Hepatocyte (in vitro differentiated cells): ENCODE data around the gene OPCML. TPM values are rescaled to one million over a fixed set of nuclear protein-coding genes. Genes with fewer than 3 reads are reported as not detected.

ENCODE experiments used
- DNase-seq: peaks from one replicate; pipeline ENCODE4 v3.0.0-alpha.2; 2016; ENCODE audit warnings: low spot score
- H2AFZ ChIP-seq: fragments of 200-600 bp; sonication (generic); 2 replicates; pipeline ENCODE4 v1.6.0; 2016; ENCODE audit warnings: antibody characterized with exemption, mild to moderate bottlenecking
- H3K27ac ChIP-seq: fragments of 200-600 bp; sonication (generic); 2 replicates; pipeline ENCODE4 v1.5.1; 2016; ENCODE audit warnings: mild to moderate bottlenecking
- H3K27me3 ChIP-seq: fragments of 200-600 bp; sonication (generic); 2 replicates; pipeline ENCODE4 v1.6.1; 2016
- H3K36me3 ChIP-seq: fragments of 200-600 bp; sonication (generic); replicated peaks from 2 replicates; pipeline ENCODE4 v1.5.1; 2016; ENCODE audit warnings: low read depth; ENCODE audit not compliant: insufficient read depth
- H3K4me1 ChIP-seq: fragments of 200-600 bp; sonication (generic); 2 replicates; pipeline ENCODE4 v1.5.1; 2016; ENCODE audit warnings: mild to moderate bottlenecking, moderate library complexity; ENCODE audit not compliant: insufficient read depth
- H3K4me2 ChIP-seq: fragments of 200-600 bp; sonication (generic); 2 replicates; pipeline ENCODE4 v1.6.0; 2016
- H3K4me3 ChIP-seq: fragments of 200-600 bp; sonication (generic); 2 replicates; pipeline ENCODE4 v1.5.1; 2016; ENCODE audit warnings: mild to moderate bottlenecking
- H3K79me2 ChIP-seq: fragments of 200-600 bp; sonication (generic); 2 replicates; pipeline ENCODE4 v1.6.0; 2017; ENCODE audit warnings: mild to moderate bottlenecking
- H3K9me2 ChIP-seq: fragments of 200-600 bp; sonication (generic); replicated peaks from 2 replicates; pipeline ENCODE4 v1.6.0; 2017; ENCODE audit warnings: mild to moderate bottlenecking; ENCODE audit not compliant: insufficient read depth
- H3K9me3 ChIP-seq: fragments of 200-600 bp; sonication (generic); 2 replicates; pipeline ENCODE4 v1.5.1; 2016; ENCODE audit warnings: low read depth, mild to moderate bottlenecking
- H4K20me1 ChIP-seq: fragments of 200-600 bp; sonication (generic); 2 replicates; pipeline ENCODE4 v1.6.0; 2016; ENCODE audit warnings: mild to moderate bottlenecking; ENCODE audit not compliant: insufficient read depth, poor library complexity, severe bottlenecking
- EZH2 ChIP-seq: fragments of 200-600 bp; sonication (generic); IDR thresholded peaks from 2 replicates; pipeline ENCODE4 v1.6.1; 2016; ENCODE audit warnings: antibody characterized with exemption, mild to moderate bottlenecking, borderline replicate concordance
- EZH2phosphoT487 ChIP-seq: fragments of 200-600 bp; sonication (generic); IDR thresholded peaks from one replicate; pipeline ENCODE4 v1.6.1; 2018; ENCODE audit warnings: antibody characterized with exemption, mild to moderate bottlenecking, low read depth, moderate library complexity; ENCODE audit not compliant: unreplicated experiment, severe bottlenecking
- WGBS: methylation state at CpG from one replicate; pipeline ENCODE4 v1.1.6; 2016; ENCODE audit warnings: low lambda C conversion rate; ENCODE audit errors: missing lambda C conversion rate; 5-methylcytosine and 5-hydroxymethylcytosine counted together
- polyA plus RNA-seq: library from polyadenylated mRNA; unstranded; fragments of >200 nt; fragmentation: Nextera tagmentation; extraction: Ambion mirVana; gene quantifications from 2 replicates; pipeline ENCODE4 v1.2.1, GENCODE V29; 2016
- total RNA-seq: library from RNA; depleted of rRNA; stranded (reverse); fragments of >200 nt; gene quantifications from 2 replicates; pipeline ENCODE4 v1.2.3, GENCODE V29; 2014
- TF ChIP-seq, protein P1 (sequence below): fragments of 200-600 bp; sonication (generic); IDR thresholded peaks from 2 replicates; pipeline ENCODE4 v1.5.1; 2016; ENCODE audit warnings: antibody characterized with exemption, mild to moderate bottlenecking; ENCODE audit not compliant: poor library complexity

Gene OPCML
- total and polyA plus RNA-seq, 2 experiments from 2014 or later = 0.37 to 0.98 TPM

DNA sequence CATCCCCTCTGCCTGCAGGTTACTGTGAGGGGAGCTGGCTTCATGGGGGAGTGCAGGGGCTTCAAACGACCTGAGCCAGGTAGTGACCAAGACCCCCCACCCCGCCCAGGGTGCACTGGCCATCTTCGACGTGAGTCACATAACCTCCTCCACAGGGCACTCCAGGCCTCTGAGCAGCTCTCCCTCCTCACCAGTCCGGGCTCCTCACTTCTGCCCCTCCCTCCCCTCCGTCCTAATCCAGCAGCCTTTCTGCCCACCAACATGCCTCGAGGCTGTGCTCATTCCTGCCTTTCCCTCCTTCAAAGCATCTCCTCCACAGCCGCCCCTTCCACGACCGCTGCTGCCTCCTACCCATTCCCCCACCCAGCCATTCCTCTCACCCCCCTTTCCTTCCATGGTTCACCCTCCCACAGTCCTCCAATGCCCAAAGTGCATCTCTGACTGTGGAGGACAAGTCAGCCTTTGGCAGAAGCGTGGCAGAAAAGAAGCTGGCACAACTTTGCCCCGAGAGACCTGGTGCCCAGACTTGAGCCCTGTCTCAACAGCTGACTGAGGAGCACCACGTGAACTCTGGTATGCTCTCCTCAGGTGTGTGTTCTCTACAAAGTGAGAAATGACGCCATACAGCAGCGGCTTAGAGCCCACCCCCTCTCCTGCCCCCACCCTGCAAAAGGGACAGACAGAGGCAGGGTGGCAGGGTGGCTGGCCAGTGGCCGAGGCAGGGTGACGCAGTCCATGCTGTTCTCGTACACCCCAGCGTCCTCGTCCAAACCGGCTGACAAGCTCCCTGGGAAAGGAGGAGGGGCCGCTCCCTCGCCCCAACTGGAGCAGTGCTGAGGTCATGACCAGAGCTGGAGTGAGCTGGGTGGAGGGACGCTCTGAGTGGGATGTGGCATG, 30.4 kb downstream of the OPCML start:
- Histone ChIP-seq H3K27me3 (peaks cover 18% of the 10 kb centered on the region), H3K4me3 (no peak overlapping the region), H4K20me1 (no peaks in the 10 kb centered on the region), H3K79me2 (no peaks in the 10 kb centered on the region), H3K9me3 (no peaks in the 10 kb centered on the region), H3K27ac (no peak overlapping the region), H3K4me1 (no peaks in the 10 kb centered on the region), H3K4me2 (no peak overlapping the region), H3K9me2 (no peaks in the 10 kb centered on the region), H2AFZ (no peak overlapping the region), H3K36me3 (no peaks in the 10 kb centered on the region)
- 72% methylated on average over 21 of the region's 24 CpGs for WGBS
- DNase-seq = no peak
- TF ChIP-seq EZH2 (no peak), EZH2phosphoT487 (no peak)
- TF ChIP-seq, protein P1, sequence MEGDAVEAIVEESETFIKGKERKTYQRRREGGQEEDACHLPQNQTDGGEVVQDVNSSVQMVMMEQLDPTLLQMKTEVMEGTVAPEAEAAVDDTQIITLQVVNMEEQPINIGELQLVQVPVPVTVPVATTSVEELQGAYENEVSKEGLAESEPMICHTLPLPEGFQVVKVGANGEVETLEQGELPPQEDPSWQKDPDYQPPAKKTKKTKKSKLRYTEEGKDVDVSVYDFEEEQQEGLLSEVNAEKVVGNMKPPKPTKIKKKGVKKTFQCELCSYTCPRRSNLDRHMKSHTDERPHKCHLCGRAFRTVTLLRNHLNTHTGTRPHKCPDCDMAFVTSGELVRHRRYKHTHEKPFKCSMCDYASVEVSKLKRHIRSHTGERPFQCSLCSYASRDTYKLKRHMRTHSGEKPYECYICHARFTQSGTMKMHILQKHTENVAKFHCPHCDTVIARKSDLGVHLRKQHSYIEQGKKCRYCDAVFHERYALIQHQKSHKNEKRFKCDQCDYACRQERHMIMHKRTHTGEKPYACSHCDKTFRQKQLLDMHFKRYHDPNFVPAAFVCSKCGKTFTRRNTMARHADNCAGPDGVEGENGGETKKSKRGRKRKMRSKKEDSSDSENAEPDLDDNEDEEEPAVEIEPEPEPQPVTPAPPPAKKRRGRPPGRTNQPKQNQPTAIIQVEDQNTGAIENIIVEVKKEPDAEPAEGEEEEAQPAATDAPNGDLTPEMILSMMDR = no peak

DNA sequence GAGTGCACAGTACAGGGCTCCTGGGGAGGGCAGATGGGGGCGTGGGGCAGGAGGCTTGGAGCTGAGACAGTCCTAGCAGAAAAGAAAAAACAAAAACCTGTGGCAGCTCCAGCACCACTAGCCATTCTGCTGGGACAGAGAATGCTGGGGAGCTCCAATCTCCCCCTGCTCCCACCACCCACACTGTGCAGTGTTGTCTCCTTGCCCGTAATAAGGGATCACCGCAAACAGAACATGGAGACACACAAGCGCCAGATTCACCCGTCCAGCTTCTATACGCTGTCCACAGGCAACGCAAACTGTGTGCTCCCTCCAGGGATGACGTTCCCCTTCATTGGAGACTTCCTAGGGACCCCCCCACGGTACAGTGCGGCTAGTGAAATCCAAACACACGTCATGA, 31.4 kb downstream of the OPCML start:
- Histone ChIP-seq H2AFZ (no peak overlapping the region), H3K27me3 (peaks cover 18% of the 10 kb centered on the region), H3K9me2 (no peaks in the 10 kb centered on the region), H4K20me1 (no peaks in the 10 kb centered on the region), H3K36me3 (no peaks in the 10 kb centered on the region), H3K4me3 (no peak overlapping the region), H3K27ac (no peak overlapping the region), H3K4me1 (no peaks in the 10 kb centered on the region), H3K9me3 (no peaks in the 10 kb centered on the region), H3K79me2 (no peaks in the 10 kb centered on the region), H3K4me2 (no peak overlapping the region)
- WGBS = 90% methylated on average over 10 of the region's 11 CpGs
- no peak for DNase-seq
- TF ChIP-seq EZH2 (no peak), EZH2phosphoT487 (no peak)
- TF ChIP-seq, protein P1 = no peak

DNA sequence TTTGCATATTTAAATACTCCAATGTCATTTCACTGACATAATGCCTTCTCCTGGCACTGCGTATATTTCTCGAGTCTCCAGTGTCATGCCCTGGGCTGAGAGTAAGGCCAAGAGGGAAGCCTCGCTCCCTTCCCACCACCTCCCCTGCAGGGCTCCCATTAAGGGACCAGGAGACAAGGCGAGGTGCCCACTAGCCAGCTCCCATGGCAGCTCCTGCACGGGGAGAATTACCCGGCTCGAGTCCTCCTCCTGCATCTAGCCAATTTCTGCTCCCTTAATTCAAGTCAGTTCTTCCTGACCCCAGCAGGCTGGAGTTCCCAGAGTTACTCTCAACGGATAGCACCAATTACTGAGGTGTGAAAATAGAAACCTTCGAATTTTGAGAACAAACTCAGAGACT, 31.9 kb downstream of the OPCML start:
- WGBS = 69% methylated on average over 9 of the region's 9 CpGs
- no peak for TF ChIP-seq EZH2phosphoT487
- TF ChIP-seq, protein P1 = no peak
- no peak for TF ChIP-seq EZH2
- DNase-seq = no peak

More for the DNA sequence above, 31.9 kb downstream of the OPCML start:
- Histone ChIP-seq H3K79me2 (no peaks in the 10 kb centered on the region), H2AFZ (no peak overlapping the region), H3K9me2 (no peaks in the 10 kb centered on the region), H3K4me3 (no peak overlapping the region), H3K36me3 (no peaks in the 10 kb centered on the region), H3K27me3 (peaks cover 18% of the 10 kb centered on the region), H3K4me1 (no peaks in the 10 kb centered on the region), H3K27ac (no peak overlapping the region), H4K20me1 (no peaks in the 10 kb centered on the region), H3K4me2 (no peak overlapping the region), H3K9me3 (no peaks in the 10 kb centered on the region)
